GM23338 (cell line): ENCODE results near the gene TPST2. TPM values are rescaled to one million over a fixed set of nuclear protein-coding genes. Genes with fewer than 3 reads are reported as not detected.

Experiments used
- ATAC-seq: fragments of 200-7000 bp; cut with Tn5 transposase; 3 replicates; pipeline ENCODE4 v1.9.1; 2020
- DNase-seq: peaks from one replicate; pipeline ENCODE4 v3.0.0-alpha.2; 2015; ENCODE audit warnings: low spot score
- H2AFZ ChIP-seq: fragments of 200-600 bp; sonication (generic); 2 replicates; pipeline ENCODE4 v1.8.0; 2016; ENCODE audit warnings: antibody characterized with exemption, mild to moderate bottlenecking, moderate library complexity
- H3F3A ChIP-seq: fragments of 200-600 bp; sonication (generic); replicated peaks from 2 replicates; pipeline ENCODE4 v1.8.0; 2017; ENCODE audit warnings: antibody characterized with exemption, mixed run types, low read depth
- H3K27ac ChIP-seq: fragments of 200-600 bp; sonication (generic); 2 replicates; pipeline ENCODE4 v1.6.1; 2016; ENCODE audit warnings: low read depth
- H3K27me3 ChIP-seq: fragments of 200-600 bp; sonication (generic); 2 replicates; pipeline ENCODE4 v1.8.0; 2016; ENCODE audit warnings: mild to moderate bottlenecking, mixed run types, moderate library complexity; ENCODE audit not compliant: insufficient read depth
- H3K36me3 ChIP-seq: fragments of 200-600 bp; sonication (generic); 2 replicates; pipeline ENCODE4 v1.8.0; 2016; ENCODE audit warnings: mild to moderate bottlenecking; ENCODE audit not compliant: insufficient read depth
- H3K4me1 ChIP-seq: fragments of 200-600 bp; sonication (generic); 2 replicates; pipeline ENCODE4 v1.8.0; 2016; ENCODE audit warnings: mild to moderate bottlenecking, moderate library complexity; ENCODE audit not compliant: insufficient read depth
- H3K4me2 ChIP-seq: fragments of 200-600 bp; sonication (generic); 2 replicates; pipeline ENCODE4 v1.7.1; 2017; ENCODE audit warnings: mixed run types
- H3K4me3 ChIP-seq: fragments of 200-600 bp; sonication (generic); 2 replicates; pipeline ENCODE4 v1.6.1; 2016; ENCODE audit warnings: mixed run types
- H3K79me2 ChIP-seq: fragments of 200-600 bp; sonication (generic); replicated peaks from 2 replicates; pipeline ENCODE4 v1.8.0; 2017; ENCODE audit warnings: mild to moderate bottlenecking; ENCODE audit not compliant: insufficient read depth
- H3K9me2 ChIP-seq: fragments of 200-600 bp; sonication (generic); 2 replicates; pipeline ENCODE4 v1.8.0; 2017; ENCODE audit not compliant: insufficient read depth
- H4K20me1 ChIP-seq: fragments of 200-600 bp; sonication (generic); replicated peaks from 2 replicates; pipeline ENCODE4 v1.8.0; 2017; ENCODE audit warnings: mild to moderate bottlenecking; ENCODE audit not compliant: insufficient read depth
- H3K27ac Mint-ChIP-seq: 2 replicates; pipeline ENCODE4 v1.8.0; 2020; ENCODE audit warnings: inconsistent platforms, mild to moderate bottlenecking, moderate library complexity, mixed read lengths
- H3K27me3 Mint-ChIP-seq: 3 replicates; pipeline ENCODE4 v1.8.0; 2022; ENCODE audit warnings: low read depth, mild to moderate bottlenecking, moderate library complexity, mixed read lengths, inconsistent platforms; ENCODE audit not compliant: insufficient read depth, poor library complexity
- H3K36me3 Mint-ChIP-seq: 3 replicates; pipeline ENCODE4 v1.8.0; 2021; ENCODE audit warnings: low read depth, mild to moderate bottlenecking, inconsistent platforms, moderate library complexity, mixed read lengths
- H3K4me1 Mint-ChIP-seq: 3 replicates; pipeline ENCODE4 v1.8.0; 2020; ENCODE audit warnings: mild to moderate bottlenecking, inconsistent platforms, mixed read lengths
- H3K4me3 Mint-ChIP-seq: 3 replicates; pipeline ENCODE4 v1.8.0; 2021; ENCODE audit warnings: moderate library complexity, mild to moderate bottlenecking, inconsistent platforms, mixed read lengths
- H3K9me3 Mint-ChIP-seq: 3 replicates; pipeline ENCODE4 v1.8.0; 2020; ENCODE audit warnings: moderate library complexity, mild to moderate bottlenecking, inconsistent platforms, mixed read lengths
- EZH2 ChIP-seq: fragments of 200-600 bp; sonication (generic); IDR thresholded peaks from one replicate; pipeline ENCODE4 v1.8.0; 2017; ENCODE audit warnings: antibody characterized with exemption, mild to moderate bottlenecking, low read depth; ENCODE audit not compliant: unreplicated experiment
- EZH2phosphoT487 ChIP-seq: fragments of 200-600 bp; sonication (generic); IDR thresholded peaks from one replicate; pipeline ENCODE4 v1.8.1; 2018; ENCODE audit warnings: antibody characterized with exemption; ENCODE audit not compliant: unreplicated experiment
- JUNB ChIP-seq: IDR thresholded peaks from one replicate; pipeline ENCODE4 v1.6.1; 2016; ENCODE audit warnings: antibody characterized with exemption; ENCODE audit not compliant: unreplicated experiment
- NANOG ChIP-seq: IDR thresholded peaks from 2 replicates; pipeline ENCODE4 v1.6.1; 2016; ENCODE audit warnings: antibody characterized with exemption, borderline replicate concordance
- ZNF114 ChIP-seq: fragments of 250-450 bp; sonication (Bioruptor Pico); IDR thresholded peaks from 2 replicates; pipeline ENCODE4 v1.5.0; 2020; ENCODE audit warnings: mild to moderate bottlenecking, moderate library complexity
- polyA plus RNA-seq: library from polyadenylated mRNA; unstranded; fragments of >200 nt; fragmentation: Nextera tagmentation; extraction: Ambion mirVana; gene quantifications from 2 replicates; pipeline ENCODE4 v1.2.1, GENCODE V29; 2016
- total RNA-seq: library from RNA; depleted of rRNA; stranded (reverse); fragments of >200 nt; shearing (Covaris generic); gene quantifications from 2 replicates; pipeline ENCODE4 v1.2.3, GENCODE V29; 2014
- TF ChIP-seq, protein P1 (sequence below), 2 experiments: fragments of 200-600 bp in 1 of 2; sonication (generic) in 1 of 2; conservative IDR thresholded peaks; 2 replicates each; pipeline versions ENCODE4 v1.5.1 to v1.6.1; 2016 to 2017; ENCODE audit warnings: antibody characterized with exemption in 2 of 2, low read depth in 2 of 2, mild to moderate bottlenecking in 2 of 2, moderate library complexity in 1 of 2
- TF ChIP-seq, protein P2 (sequence below): fragments of 250-450 bp; sonication (Bioruptor Pico); IDR thresholded peaks from 2 replicates; pipeline ENCODE4 v1.5.0; 2020; ENCODE audit warnings: mild to moderate bottlenecking, moderate library complexity
- TF ChIP-seq, protein P3 (sequence below): IDR thresholded peaks from one replicate; pipeline ENCODE4 v1.6.1; 2018; ENCODE audit warnings: antibody characterized with exemption; ENCODE audit not compliant: unreplicated experiment

Gene TPST2
- total and polyA plus RNA-seq, 2 experiments from 2014 or later: 37.9 to 127 TPM

DNA sequence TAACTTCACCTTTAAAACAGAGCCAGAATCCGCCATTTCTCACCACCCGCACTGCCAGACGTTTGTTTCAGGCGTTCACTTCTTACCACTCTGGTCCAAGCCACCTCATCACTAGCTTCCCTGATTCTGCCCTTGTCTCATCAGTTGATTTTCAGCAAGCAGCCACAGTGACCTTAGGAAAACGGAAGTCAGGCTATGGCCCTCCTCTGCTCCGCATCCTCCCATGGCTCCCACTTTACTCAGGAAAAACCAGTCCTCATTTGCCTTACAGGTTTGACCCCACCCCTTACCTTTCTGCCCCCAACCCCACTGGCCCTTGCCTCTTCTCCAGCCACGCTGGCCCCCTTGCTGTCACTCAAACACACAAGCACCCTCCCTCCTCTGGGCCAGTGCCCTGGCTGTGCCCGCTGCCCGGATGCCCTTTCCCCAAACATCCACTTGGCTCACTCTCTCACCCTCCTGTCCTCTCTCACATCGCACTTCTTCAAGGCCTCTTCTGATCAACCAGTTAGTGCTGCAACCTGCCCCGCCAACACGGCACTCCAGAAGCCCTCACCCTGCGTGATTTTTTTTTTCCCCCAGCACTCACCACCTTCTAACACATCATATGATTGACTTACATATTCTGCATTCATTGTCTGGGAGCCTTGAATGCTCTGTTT, 18.9 kb downstream of the TPST2 start:
- peak overlapping the region; percentile 49 for H3K27ac Mint-ChIP-seq
- ATAC-seq (no peak), DNase-seq (no peak)
- H3K36me3 ChIP-seq: no peaks in the 10 kb centered on the region
- no peak overlapping the region for H3K4me3 ChIP-seq
- TF ChIP-seq JUNB (no peak), EZH2phosphoT487 (no peak)
- H3K36me3 Mint-ChIP-seq: peaks cover 36% of the 10 kb centered on the region
- H3K27me3 ChIP-seq: no peaks in the 10 kb centered on the region
- peak overlapping the region; percentile 95 for H3K27ac ChIP-seq
- H3K4me1 Mint-ChIP-seq: peaks cover 82% of the 10 kb centered on the region
- H3K79me2 ChIP-seq: peaks cover 90% of the 10 kb centered on the region
- no peak overlapping the region for H2AFZ ChIP-seq
- no peaks in the 10 kb centered on the region for H3K9me2 ChIP-seq
- no peak overlapping the region for H3K4me2 ChIP-seq
- peaks cover 11% of the 10 kb centered on the region for H3K27me3 Mint-ChIP-seq
- H4K20me1 ChIP-seq: no peaks in the 10 kb centered on the region; the same call in 1 of the 2 replicates
- peaks cover 23% of the 10 kb centered on the region for H3F3A ChIP-seq
- H3K9me3 Mint-ChIP-seq: peaks cover 2% of the 10 kb centered on the region; the same call in 2 of the 3 replicates
- no peak overlapping the region for H3K4me3 Mint-ChIP-seq
- H3K4me1 ChIP-seq: peaks cover 76% of the 10 kb centered on the region

DNA sequence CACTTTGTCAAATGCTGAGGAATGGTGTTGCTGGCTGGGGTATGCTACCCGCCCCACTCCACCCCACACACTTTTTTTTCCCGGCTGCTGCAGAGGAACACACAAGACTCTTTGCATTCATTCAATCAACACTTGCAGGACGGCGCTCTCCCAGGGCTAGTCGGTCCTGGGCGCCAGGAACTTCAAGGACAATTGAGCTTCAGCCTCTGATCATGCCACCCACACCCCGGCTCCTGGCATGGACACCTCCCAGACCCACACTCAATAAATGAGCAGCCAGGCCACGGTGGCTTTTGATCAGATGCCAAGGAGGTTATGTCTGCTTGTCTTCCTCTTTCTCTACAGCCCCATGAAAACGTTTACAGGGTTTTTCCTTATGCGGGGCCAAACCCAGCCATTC, 19.8 kb downstream of the TPST2 start:
- Histone ChIP-seq H3K27ac (peak overlapping the region; percentile 95), H4K20me1 (no peaks in the 10 kb centered on the region; the same call in 1 of the 2 replicates), H3K4me3 (no peak overlapping the region), H3K36me3 (no peaks in the 10 kb centered on the region), H3K27me3 (no peaks in the 10 kb centered on the region), H3K9me2 (no peaks in the 10 kb centered on the region), H3F3A (peaks cover 26% of the 10 kb centered on the region), H2AFZ (no peak overlapping the region), H3K4me1 (peaks cover 78% of the 10 kb centered on the region), H3K79me2 (peaks cover 90% of the 10 kb centered on the region), H3K4me2 (no peak overlapping the region)
- DNase-seq (no peak), ATAC-seq (no peak)
- H3K36me3 Mint-ChIP-seq: peaks cover 34% of the 10 kb centered on the region
- peaks cover 11% of the 10 kb centered on the region for H3K27me3 Mint-ChIP-seq
- peaks cover 2% of the 10 kb centered on the region; the same call in 2 of the 3 replicates for H3K9me3 Mint-ChIP-seq
- no peak for TF ChIP-seq NANOG
- no peak for TF ChIP-seq EZH2
- TF ChIP-seq, protein P1, sequence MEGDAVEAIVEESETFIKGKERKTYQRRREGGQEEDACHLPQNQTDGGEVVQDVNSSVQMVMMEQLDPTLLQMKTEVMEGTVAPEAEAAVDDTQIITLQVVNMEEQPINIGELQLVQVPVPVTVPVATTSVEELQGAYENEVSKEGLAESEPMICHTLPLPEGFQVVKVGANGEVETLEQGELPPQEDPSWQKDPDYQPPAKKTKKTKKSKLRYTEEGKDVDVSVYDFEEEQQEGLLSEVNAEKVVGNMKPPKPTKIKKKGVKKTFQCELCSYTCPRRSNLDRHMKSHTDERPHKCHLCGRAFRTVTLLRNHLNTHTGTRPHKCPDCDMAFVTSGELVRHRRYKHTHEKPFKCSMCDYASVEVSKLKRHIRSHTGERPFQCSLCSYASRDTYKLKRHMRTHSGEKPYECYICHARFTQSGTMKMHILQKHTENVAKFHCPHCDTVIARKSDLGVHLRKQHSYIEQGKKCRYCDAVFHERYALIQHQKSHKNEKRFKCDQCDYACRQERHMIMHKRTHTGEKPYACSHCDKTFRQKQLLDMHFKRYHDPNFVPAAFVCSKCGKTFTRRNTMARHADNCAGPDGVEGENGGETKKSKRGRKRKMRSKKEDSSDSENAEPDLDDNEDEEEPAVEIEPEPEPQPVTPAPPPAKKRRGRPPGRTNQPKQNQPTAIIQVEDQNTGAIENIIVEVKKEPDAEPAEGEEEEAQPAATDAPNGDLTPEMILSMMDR (conservative IDR thresholded peaks at IDR 0.05; ENCODE audit: low read depth in 2 of 2): no peak
- no peak for TF ChIP-seq ZNF114
- TF ChIP-seq, protein P2, sequence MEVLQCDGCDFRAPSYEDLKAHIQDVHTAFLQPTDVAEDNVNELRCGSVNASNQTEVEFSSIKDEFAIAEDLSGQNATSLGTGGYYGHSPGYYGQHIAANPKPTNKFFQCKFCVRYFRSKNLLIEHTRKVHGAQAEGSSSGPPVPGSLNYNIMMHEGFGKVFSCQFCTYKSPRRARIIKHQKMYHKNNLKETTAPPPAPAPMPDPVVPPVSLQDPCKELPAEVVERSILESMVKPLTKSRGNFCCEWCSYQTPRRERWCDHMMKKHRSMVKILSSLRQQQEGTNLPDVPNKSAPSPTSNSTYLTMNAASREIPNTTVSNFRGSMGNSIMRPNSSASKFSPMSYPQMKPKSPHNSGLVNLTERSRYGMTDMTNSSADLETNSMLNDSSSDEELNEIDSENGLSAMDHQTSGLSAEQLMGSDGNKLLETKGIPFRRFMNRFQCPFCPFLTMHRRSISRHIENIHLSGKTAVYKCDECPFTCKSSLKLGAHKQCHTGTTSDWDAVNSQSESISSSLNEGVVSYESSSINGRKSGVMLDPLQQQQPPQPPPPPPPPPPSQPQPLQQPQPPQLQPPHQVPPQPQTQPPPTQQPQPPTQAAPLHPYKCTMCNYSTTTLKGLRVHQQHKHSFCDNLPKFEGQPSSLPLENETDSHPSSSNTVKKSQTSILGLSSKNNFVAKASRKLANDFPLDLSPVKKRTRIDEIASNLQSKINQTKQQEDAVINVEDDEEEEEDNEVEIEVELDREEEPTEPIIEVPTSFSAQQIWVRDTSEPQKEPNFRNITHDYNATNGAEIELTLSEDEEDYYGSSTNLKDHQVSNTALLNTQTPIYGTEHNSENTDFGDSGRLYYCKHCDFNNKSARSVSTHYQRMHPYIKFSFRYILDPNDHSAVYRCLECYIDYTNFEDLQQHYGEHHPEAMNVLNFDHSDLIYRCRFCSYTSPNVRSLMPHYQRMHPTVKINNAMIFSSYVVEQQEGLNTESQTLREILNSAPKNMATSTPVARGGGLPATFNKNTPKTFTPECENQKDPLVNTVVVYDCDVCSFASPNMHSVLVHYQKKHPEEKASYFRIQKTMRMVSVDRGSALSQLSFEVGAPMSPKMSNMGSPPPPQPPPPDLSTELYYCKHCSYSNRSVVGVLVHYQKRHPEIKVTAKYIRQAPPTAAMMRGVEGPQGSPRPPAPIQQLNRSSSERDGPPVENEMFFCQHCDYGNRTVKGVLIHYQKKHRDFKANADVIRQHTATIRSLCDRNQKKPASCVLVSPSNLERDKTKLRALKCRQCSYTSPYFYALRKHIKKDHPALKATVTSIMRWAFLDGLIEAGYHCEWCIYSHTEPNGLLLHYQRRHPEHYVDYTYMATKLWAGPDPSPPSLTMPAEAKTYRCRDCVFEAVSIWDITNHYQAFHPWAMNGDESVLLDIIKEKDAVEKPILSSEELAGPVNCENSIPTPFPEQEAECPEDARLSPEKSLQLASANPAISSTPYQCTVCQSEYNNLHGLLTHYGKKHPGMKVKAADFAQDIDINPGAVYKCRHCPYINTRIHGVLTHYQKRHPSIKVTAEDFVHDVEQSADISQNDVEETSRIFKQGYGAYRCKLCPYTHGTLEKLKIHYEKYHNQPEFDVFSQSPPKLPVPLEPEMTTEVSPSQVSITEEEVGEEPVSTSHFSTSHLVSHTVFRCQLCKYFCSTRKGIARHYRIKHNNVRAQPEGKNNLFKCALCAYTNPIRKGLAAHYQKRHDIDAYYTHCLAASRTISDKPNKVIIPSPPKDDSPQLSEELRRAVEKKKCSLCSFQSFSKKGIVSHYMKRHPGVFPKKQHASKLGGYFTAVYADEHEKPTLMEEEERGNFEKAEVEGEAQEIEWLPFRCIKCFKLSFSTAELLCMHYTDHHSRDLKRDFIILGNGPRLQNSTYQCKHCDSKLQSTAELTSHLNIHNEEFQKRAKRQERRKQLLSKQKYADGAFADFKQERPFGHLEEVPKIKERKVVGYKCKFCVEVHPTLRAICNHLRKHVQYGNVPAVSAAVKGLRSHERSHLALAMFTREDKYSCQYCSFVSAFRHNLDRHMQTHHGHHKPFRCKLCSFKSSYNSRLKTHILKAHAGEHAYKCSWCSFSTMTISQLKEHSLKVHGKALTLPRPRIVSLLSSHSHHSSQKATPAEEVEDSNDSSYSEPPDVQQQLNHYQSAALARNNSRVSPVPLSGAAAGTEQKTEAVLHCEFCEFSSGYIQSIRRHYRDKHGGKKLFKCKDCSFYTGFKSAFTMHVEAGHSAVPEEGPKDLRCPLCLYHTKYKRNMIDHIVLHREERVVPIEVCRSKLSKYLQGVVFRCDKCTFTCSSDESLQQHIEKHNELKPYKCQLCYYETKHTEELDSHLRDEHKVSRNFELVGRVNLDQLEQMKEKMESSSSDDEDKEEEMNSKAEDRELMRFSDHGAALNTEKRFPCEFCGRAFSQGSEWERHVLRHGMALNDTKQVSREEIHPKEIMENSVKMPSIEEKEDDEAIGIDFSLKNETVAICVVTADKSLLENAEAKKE: no peak
- TF ChIP-seq, protein P3, sequence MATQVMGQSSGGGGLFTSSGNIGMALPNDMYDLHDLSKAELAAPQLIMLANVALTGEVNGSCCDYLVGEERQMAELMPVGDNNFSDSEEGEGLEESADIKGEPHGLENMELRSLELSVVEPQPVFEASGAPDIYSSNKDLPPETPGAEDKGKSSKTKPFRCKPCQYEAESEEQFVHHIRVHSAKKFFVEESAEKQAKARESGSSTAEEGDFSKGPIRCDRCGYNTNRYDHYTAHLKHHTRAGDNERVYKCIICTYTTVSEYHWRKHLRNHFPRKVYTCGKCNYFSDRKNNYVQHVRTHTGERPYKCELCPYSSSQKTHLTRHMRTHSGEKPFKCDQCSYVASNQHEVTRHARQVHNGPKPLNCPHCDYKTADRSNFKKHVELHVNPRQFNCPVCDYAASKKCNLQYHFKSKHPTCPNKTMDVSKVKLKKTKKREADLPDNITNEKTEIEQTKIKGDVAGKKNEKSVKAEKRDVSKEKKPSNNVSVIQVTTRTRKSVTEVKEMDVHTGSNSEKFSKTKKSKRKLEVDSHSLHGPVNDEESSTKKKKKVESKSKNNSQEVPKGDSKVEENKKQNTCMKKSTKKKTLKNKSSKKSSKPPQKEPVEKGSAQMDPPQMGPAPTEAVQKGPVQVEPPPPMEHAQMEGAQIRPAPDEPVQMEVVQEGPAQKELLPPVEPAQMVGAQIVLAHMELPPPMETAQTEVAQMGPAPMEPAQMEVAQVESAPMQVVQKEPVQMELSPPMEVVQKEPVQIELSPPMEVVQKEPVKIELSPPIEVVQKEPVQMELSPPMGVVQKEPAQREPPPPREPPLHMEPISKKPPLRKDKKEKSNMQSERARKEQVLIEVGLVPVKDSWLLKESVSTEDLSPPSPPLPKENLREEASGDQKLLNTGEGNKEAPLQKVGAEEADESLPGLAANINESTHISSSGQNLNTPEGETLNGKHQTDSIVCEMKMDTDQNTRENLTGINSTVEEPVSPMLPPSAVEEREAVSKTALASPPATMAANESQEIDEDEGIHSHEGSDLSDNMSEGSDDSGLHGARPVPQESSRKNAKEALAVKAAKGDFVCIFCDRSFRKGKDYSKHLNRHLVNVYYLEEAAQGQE: no peak
- peak overlapping the region; percentile 49 for H3K27ac Mint-ChIP-seq
- H3K4me3 Mint-ChIP-seq: no peak overlapping the region
- peaks cover 82% of the 10 kb centered on the region for H3K4me1 Mint-ChIP-seq
